Renal cortex interstitium (tissue), 11 donors: Measurements from ENCODE around the gene GUCD1. TPM values are rescaled to one million over a fixed set of nuclear protein-coding genes. Genes with fewer than 3 reads are reported as not detected.
A peak's percentile ranks its signal among the peaks of the same experiment; 100 is the strongest.
"Not testable (repeated sequence)": the region's sequence is repeated elsewhere in the genome, so short reads cannot be mapped to it uniquely, and the experiment has no call there.

Experiments used
- DNase-seq, 11 donors: peaks; one replicate each; pipeline ENCODE4 v3.0.0-alpha.2; 2013; ENCODE audit warnings: low read depth in 9 of 11, low spot score in 4 of 11; ENCODE audit errors: extremely low read depth in 1 of 11
- polyA plus RNA-seq, 3 donors: library from polyadenylated mRNA; unstranded; fragments of 120-200 nt; gene quantifications; one replicate each; pipeline ENCODE4 v1.2.1, GENCODE V29; 2013; ENCODE audit not compliant: insufficient read length in 3 of 3

GUCD1 gene
- polyA plus RNA-seq, 3 donors = 80.8 to 89.5 (median 88.8) TPM

GRCh38 chr22:24582056-24582814 lies 27.3 kb upstream of the GUCD1 start:
- DNase-seq = no peak

DNA sequence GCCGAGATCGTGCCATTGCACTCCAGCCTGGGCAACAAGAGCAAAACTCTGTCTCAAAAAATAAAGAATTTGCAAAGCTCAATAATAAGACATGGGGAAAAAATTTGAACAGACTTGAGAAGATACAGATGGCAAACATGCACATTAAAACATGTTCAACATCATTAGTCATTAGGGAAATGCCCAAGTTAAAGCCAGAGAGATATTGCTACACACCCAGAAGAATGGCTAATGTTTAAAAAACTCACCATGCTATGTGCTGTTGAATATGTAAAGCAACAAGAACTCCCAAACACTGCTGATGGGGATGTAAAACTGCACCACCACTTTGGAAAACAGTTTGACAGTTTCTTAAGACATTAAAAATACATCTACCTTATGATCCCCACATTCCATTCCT lies 25.3 kb upstream of the GUCD1 start:
- DNase-seq = no peak

DNA sequence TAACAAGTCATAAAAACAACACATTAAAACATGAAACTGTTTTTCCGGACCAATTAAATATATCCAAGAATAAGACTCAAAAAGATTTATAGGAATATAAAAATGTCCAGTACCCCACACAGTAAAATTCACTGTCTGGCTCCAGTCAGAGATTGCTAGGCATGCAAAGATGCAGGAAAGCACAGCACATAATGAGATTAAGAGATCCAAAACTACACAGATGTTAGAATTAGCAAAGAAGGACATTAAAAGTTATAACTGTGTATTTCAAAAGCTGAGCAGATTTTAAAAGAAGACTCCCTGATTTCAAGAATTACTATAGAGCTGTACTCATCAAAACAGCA lies 24.3 kb upstream of the GUCD1 start:
- no peak for DNase-seq

GRCh38 chr22:24578355-24579257 lies 23.7 kb upstream of the GUCD1 start:
- DNase-seq = no peak

- DNase-seq = no peak
These were observed 21.8 kb upstream of the GUCD1 start for GRCh38 chr22:24576778-24577177.

DNA sequence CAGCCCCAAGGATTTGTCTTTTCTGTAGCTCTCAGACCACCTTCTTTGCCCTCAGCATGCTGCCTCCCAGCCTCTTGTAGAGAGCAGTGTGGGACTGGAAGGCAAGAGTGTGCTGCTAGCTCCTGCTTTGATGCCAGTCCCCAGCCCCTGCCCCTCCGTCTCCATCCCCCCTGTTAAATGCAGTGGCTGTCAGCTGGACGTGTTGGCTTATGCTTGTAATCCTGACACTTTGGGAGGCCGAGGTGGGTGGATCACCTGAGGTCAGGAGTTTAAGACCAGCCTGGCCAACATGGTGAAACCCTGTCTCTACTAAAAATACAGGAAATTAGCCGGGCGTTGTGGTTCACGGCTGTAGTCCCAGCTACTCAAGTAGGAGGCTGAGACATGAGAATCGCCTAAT lies 16.3 kb upstream of the GUCD1 start:
- DNase-seq = no peak

DNA sequence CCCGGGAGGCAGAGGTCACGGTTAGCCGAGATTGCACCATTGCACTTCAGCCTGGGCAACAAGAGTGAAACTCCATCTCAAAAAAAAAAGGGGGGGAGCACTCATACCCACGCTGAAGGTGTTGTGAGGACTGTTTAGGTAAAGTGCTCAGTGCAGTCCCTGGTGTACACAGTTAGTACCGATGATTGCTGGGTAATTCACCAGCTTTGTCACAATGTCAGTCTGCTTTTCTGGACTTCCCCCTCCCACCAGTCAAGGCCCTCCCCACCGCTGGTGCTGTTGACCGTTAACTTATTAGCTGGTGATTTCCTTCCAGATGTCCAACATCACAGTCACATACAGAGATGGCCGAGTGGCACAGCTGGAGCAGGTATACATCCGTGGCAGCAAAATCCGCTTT lies 12.7 kb upstream of the GUCD1 start:
- no peak for DNase-seq

DNA sequence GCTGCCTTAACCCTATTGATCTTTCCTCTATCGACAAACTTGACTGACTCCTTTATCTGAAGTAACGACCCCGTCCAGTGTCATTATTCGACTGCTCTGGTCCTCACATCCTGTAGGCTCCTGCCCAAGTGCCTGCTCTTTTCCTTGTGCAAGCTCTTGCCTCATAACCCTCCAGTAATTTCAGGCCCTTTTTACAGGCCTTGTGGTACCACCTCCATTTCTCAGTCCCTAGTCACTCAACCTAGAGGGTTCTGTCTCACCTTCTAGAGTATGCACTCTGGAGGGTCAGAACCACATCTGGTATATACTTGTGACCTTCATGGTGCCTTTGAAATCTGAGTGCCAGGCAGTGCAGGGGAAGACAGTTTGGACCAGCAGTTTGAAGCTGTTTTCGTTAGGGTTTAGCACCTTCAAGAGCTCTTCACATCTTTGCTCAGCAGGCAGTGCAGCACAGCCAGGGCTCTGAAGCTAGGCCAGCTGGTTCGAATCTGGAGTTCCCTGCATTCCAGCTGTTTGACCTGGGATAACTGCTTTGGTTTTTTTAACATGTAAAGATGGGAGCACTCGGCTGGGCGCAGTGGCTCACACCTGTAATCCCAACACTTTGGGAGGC lies 12.1 kb upstream of the GUCD1 start:
- DNase-seq = no peak

DNA sequence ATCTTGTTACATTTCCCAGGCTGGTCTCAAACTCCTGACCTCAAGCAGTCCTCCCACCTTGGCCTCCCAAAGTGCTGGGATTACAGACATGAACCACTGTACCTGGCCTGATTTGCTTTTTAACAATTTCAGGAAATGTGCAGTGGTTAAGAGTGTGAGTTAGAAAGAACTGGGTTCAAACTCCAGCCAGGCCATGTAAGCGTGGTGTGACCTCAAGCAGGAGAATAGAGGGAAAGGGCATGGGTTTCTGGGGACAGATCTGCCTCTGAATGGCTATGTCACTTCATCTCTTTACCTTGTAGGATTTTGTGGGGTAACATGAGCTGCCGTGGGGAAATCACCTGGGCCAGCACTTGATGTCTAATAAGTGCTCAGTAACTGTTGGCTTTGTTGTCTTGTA lies 10.1 kb upstream of the GUCD1 start:
- DNase-seq = no peak

GRCh38 chr22:24564376-24565058 lies 9.6 kb upstream of the GUCD1 start:
- no peak for DNase-seq

DNA sequence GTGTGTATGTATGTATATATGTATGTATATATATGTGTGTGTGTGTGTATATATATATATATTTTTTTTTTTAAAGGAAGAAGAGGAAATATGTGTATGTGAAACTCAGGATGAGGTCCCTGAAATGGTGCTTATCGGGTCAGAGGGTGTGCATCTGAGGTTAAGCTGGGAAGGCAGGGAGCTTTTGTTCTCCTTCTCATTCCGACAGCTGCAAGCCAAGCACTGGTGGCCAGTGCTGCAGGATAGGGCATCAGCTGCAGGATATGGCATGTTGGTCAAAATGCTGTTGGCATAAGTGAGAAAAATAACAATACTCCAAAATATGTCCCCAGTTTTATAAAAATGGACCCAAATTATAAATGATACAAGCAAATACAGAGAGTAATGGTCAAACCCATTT lies 8.3 kb upstream of the GUCD1 start:
- no peak for DNase-seq

DNA sequence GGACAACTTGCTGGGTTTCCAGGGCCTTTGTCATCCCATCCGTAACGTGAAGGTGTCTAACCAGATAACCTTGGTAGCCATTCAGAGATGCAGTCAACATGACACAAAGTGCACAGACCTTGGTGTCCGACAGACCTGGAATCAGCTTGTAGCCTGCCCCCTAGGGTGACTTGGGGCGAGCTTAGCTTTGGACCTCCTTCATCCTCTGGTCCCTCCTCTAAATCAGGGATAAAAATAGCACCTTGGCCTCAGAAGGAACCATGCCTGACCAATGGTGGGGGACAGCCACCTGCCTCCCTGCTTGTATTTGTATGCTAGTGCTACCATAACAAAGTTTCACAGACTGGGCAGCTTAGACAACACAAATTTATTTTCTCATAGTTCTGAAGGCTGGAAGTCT lies 4.5 kb upstream of the GUCD1 start:
- DNase-seq = no peak

GRCh38 chr22:24555165-24556039 lies 464 bp upstream of the GUCD1 start, which contains the start of gene SNRPD3:
Gene SNRPD3 (plus strand): TSS chr22:24555999. CDS start chr22:24557675, 1,676 bp downstream.
- DNase-seq = peak; percentile 93 to 99 (median 98)

DNA sequence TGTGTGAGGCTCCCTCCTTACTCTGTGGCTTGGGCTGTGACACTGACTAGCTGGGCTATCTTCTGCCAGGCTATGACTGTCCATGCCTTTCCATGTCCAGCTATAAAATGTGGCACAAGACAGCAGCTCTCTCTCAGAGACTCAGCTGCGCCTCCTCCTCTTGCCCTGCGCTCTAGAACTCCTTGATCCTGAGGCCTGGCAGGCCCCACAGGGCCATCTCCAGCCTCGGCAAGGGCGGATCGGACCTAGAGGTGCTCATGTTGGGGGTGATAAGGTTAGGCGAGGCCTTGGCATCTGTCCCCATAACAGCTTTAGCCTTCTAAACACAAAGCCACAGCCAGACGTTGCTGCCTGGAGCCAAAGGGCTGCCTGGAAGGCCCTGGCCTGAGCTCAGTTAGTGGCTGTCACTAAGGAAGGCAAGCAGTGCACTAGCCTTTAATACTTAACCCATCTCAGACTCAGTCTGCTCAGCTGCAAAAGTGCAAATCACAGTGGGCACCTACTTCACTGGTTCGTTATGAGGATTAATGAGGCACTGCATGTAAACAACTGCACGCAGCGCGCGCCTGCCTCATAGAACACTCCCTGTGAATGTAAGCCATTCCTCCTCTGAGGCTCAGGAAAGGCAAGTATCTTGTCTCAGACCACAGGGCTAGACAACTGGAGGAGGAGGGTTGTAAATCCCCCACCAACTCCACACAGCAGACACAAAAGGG lies 1.2 kb downstream of the GUCD1 start:
- peak in 4 of 11 donors; percentile 10 to 27 (median 15) for DNase-seq

DNA sequence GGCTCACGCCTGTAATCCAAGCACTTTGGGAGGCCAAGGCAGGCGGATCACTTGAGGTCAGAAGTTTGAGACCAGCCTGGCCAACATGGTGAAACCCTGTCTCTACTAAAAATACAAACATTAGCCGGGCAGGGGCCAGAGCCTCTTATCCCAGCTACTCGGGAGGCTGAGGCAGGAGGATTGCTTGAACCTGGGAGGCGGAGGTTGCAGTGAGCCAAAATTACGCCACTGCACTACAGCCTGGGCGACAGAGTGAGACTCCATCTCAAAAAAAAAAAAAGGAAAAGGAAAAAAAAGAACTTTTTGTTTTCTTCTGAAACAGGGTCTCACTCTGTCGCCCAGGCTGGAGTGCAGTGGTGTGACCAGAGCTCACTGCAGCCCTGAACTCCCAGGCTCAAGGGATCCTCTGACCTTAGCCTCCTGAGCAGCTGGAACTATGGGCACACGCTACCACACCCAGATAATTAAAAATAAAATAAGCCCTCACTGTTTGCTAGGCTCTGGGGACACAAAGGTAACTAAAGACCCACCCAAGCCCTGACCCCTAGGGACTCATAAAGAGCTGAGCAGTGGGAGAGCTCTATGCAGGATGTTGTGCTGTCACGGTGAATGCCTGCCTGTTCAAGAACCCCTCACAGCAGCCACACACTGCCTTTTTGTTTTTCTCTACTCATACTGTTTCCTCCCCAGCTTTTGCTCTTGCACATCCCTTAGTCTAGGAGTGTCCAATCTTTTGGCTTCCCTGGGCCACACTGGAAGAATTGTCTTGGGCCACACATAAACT lies 2.2 kb downstream of the GUCD1 start:
- DNase-seq = not testable (repeated sequence)

- no peak for DNase-seq
These were observed 4.0 kb downstream of the GUCD1 start for GRCh38 chr22:24550902-24551435.
